ENCODE data around the gene MERTK.
"Not testable (repeated sequence)": the region's sequence is repeated elsewhere in the genome, so short reads cannot be mapped to it uniquely, and the experiment has no call there.

MERTK gene

DNA sequence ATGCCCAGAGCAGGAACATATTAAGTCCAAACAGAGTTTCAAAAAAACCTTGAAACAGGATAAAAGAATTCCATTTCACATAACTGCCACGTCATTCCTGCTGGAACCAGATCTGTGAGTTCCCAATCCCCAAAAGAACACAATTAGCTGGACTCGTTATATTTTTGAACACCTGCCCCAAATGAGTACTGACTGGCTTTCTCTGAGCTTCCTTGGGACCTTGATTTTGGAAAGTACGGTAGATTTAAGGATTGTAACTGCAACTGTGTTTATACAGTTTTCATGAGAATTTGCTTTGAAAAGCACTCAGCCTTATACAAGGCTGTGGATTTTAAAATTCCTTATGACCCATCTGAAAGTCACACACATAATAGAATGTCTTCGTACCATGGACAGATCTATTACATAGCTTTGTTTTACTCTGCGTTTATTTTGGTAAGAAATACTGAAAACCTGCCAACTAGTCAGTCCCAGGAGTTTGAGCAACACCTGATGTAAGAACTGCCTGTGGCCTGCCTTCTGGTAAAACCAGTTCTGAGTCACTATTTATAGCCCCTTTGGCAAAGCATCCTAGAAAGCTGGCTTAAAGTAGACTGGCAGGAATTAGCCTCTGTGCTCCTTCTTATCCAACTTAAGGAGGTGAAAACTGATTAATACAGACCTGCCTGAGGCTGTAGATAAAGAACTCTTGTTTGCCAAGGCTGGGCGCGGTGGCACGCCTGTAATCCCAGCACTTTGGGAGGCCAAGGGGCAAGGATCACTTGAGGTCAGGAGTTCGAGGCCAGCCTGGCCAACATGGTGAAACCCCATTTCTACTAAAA lies 48.1 kb downstream of the MERTK start:
- DNase-seq, result peak; percentile 71

- no peak for DNase-seq
These were observed 48.8 kb downstream of the MERTK start for GRCh38 chr2:111947219-111947618.

GRCh38 chr2:111948832-111949231 lies 50.4 kb downstream of the MERTK start:
- DNase-seq, result no peak

DNA sequence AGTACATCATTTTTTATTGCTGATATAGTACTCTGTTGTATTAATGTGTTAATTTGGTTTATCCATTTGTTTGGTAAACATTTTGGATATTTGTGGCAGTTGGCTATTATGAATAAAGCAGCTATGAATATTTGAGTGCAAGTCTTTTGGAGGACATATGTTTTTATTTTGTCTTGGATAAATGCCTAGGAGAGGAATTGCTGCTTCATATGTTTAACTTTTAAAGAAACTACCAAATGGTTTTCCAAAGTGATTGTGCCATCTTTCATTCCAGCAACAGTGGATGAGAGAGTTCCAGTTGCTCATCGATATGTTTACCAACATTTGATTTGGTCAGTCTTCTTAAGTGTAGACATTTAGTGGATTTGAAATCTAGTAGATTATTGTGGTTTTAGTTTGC lies 51.8 kb downstream of the MERTK start:
- DNase-seq, result no peak

- peak; percentile 31 for DNase-seq
These were observed 53.1 kb downstream of the MERTK start for GRCh38 chr2:111951486-111951885.

GRCh38 chr2:111952871-111953452 lies 54.6 kb downstream of the MERTK start:
- DNase-seq, result no peak

GRCh38 chr2:111954602-111955332 lies 56.4 kb downstream of the MERTK start:
- no peak for DNase-seq

GRCh38 chr2:111957872-111958354 lies 59.5 kb downstream of the MERTK start:
- DNase-seq, result no peak

GRCh38 chr2:111958901-111959300 lies 60.5 kb downstream of the MERTK start:
- DNase-seq, result no peak

GRCh38 chr2:111961663-111962062 lies 63.3 kb downstream of the MERTK start:
- DNase-seq, result no peak

GRCh38 chr2:111963086-111963485 lies 64.7 kb downstream of the MERTK start:
- not testable (repeated sequence) for DNase-seq

DNA sequence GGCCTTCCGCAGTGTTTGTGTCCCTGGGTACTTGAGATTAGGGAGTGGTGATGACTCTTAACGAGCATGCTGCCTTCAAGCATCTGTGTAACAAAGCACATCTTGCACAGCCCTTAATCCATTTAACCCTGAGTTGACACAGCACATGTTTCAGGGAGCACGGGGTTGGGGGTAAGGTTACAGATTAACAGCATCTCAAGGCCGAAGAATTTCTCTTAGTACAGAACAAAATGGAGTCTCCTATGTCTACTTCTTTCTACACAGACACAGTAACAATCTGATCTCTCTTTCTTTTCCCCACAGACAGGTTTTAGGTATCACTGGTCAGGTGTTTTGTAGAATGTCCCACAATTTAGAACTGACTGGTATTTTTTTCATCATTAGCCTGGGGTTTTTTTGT lies 65.1 kb downstream of the MERTK start:
- not testable (repeated sequence) for DNase-seq

GRCh38 chr2:111965062-111965461 lies 66.7 kb downstream of the MERTK start:
- no peak for DNase-seq

DNA sequence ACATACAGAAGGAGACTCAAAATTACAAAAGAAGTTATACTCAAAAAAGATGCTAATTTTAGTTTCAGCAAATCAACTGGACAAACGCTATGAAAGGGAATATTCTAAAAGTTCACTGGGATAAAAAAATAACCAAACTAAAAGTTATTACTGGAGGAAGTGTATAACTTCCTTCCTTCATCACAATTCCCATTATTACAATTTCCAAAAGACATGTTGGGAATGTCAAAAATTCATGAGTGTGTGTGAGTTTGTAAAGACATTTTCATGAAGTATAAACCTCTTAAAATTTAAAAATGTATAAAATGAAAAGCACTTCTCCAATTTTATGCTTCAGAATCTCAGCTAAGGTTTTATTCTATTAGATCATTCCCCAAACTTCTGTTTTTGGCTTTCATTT lies 67.8 kb downstream of the MERTK start:
- DNase-seq, result peak; percentile 18

DNA sequence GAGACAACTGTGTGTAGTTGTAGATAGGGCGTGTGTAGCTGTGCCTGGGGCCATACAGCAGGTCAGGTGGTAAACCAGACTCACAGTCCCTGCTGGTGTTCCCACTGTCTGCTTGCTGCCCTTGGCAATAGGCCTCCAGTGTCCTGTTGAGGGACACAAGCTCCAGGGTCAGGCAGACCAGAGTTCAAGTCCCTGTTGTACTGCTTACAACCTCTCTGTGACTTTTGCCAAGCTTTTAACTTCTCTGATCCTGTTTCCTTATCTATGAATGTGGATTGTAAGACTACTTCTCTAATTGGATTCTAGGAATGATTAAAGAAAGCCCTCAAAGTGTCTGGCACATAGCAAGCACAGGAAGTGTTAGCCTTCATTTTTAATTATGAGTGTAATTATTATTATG lies 68.6 kb downstream of the MERTK start:
- no peak for DNase-seq

GRCh38 chr2:111970453-111970852 lies 72.0 kb downstream of the MERTK start:
- DNase-seq, result no peak

- DNase-seq, result peak; percentile 47
These were observed 74.7 kb downstream of the MERTK start for GRCh38 chr2:111972955-111973565.

- DNase-seq, result no peak
These were observed 75.3 kb downstream of the MERTK start for GRCh38 chr2:111973701-111974100.

GRCh38 chr2:111975053-111975552 lies 76.7 kb downstream of the MERTK start:
- peak; percentile 81 for DNase-seq

- DNase-seq, result no peak
These were observed 77.4 kb downstream of the MERTK start for GRCh38 chr2:111975819-111976218.

GRCh38 chr2:111977240-111977639 lies 78.8 kb downstream of the MERTK start:
- DNase-seq, result no peak

DNA sequence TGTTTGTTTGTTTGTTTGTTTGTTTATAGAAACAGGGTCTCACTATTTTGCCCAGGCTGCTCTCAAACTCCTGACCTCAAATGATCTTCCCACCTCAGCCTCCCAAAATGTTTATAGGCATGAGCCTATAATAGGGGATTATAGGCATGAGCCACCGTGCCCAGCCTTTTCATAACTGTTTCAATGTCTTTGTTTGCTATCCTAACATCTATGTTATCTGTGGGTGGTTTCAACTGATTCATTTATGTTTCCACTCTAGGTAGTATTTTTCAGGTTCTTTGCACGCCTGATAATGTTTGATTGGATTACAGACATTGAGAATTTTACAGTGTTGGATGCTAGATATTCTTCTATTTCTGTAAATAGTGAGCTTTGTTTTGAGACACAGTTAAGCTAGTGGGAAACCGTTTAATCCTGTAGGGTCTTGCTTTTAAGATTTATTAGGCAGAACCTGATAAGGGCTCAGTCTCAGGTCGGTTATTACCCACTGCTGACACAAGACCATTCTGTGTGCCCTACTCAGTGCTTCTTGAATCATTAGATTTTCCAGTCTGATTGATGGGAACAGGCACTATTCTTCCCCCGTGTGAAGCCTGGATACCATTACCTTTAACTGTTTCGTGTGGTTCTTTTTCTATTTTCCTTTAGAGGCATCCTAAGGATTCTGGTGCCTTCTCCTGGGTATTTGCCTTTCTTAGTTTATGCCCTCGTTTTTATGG lies 80.2 kb downstream of the MERTK start:
- no peak for DNase-seq
